GM12878 (cell line): ENCODE results near the gene TMEM252. TPM values are rescaled to one million over a fixed set of nuclear protein-coding genes. Genes with fewer than 3 reads are reported as not detected.

ENCODE experiments used
- ATAC-seq: fragments of 200-7000 bp; cut with Tn5 transposase; 3 replicates; pipeline ENCODE4 v1.9.1; 2020; ENCODE audit warnings: mild to moderate bottlenecking, moderate library complexity
- BruUV-seq: library from RNA; stranded (reverse); fragments of 400-500 nt; replicated peaks from 2 replicates; lab custom pipeline; 2021; lab: Mats Ljungman, UMichigan
- CTCF ChIA-PET: fragments of 300-600 bp; sonication (Branson Sonifier 250); formaldehyde crosslinking; extraction: SDS; loops from one replicate; lab custom pipeline; 2021; ENCODE audit warnings: inconsistent platforms; lab: Yijun Ruan, JAX
- POLR2A ChIA-PET: fragments of 350-600 bp; formaldehyde crosslinking; extraction: SDS; loops from one replicate; lab custom pipeline; 2021; ENCODE audit warnings: inconsistent platforms; lab: Charles Lee
- RAD21 ChIA-PET: fragments of 300-600 bp; sonication (Branson Sonifier 250); formaldehyde crosslinking; loops from one replicate; lab custom pipeline; 2023; ENCODE audit warnings: antibody characterized with exemption; ENCODE audit not compliant: unreplicated experiment; lab: Charles Lee
- SMC1A ChIA-PET: fragments of 300-600 bp; sonication (Branson Sonifier 250); formaldehyde crosslinking; loops from one replicate; lab custom pipeline; 2023; ENCODE audit not compliant: unreplicated experiment, uncharacterized antibody; lab: Charles Lee
- DNase-seq: peaks from one replicate; pipeline ENCODE4 v3.0.0-alpha.2; 2011; ENCODE audit warnings: low read depth, low spot score
- FAIRE-seq: peaks from 3 replicates; lab custom pipeline; 2011; peaks lifted over from hg19 to GRCh38; lab: Jason Lieb, UNC
- H2AFZ ChIP-seq: 2 replicates; pipeline ENCODE4 v1.6.0; 2011; ENCODE audit warnings: low read depth, low read length, control low read depth; ENCODE audit not compliant: control insufficient read depth
- H3K27ac ChIP-seq: 2 replicates; pipeline ENCODE4 v1.5.1; 2011; ENCODE audit warnings: control low read depth; ENCODE audit not compliant: control insufficient read depth, insufficient read depth
- H3K27me3 ChIP-seq, 2 experiments: replicated peaks in 1 of 2; 2 replicates each; pipeline versions ENCODE4 v1.6.0 to v1.6.1; 2011; ENCODE audit warnings: low read length in 1 of 2; ENCODE audit not compliant: control insufficient read depth in 2 of 2, insufficient read depth in 2 of 2
- H3K36me3 ChIP-seq, 2 experiments: 2 replicates each; pipeline ENCODE4 v1.5.1; 2011; ENCODE audit warnings: low read length in 1 of 2; ENCODE audit not compliant: control insufficient read depth in 2 of 2, insufficient read depth in 2 of 2
- H3K4me1 ChIP-seq: 2 replicates; pipeline ENCODE4 v1.6.1; 2011; ENCODE audit warnings: mild to moderate bottlenecking, low read length, moderate library complexity, mixed read lengths; ENCODE audit not compliant: control insufficient read depth, insufficient read depth
- H3K4me2 ChIP-seq: 2 replicates; pipeline ENCODE4 v1.6.0; 2011; ENCODE audit warnings: control low read depth; ENCODE audit not compliant: control insufficient read depth, insufficient read depth
- H3K4me3 ChIP-seq: fragments of 200-600 bp; sonication (generic); 2 replicates; pipeline ENCODE4 v1.5.1; 2016
- H3K79me2 ChIP-seq: 2 replicates; pipeline ENCODE4 v1.6.0; 2011; ENCODE audit warnings: low read length; ENCODE audit not compliant: control insufficient read depth, insufficient read depth
- H3K9ac ChIP-seq: 2 replicates; pipeline ENCODE4 v1.8.0; 2011; ENCODE audit warnings: low read length, control low read depth, mixed read lengths; ENCODE audit not compliant: control insufficient read depth, insufficient read depth
- H3K9me3 ChIP-seq: replicated peaks from 3 replicates; pipeline ENCODE4 v1.5.1; 2011; ENCODE audit warnings: mild to moderate bottlenecking, low read length; ENCODE audit not compliant: control insufficient read depth, insufficient read depth
- H4K20me1 ChIP-seq: 2 replicates; pipeline ENCODE4 v1.6.0; 2011; ENCODE audit not compliant: control insufficient read depth, insufficient read depth
- ATF3 ChIP-seq: IDR thresholded peaks from 2 replicates; pipeline ENCODE4 v1.6.1; 2011; ENCODE audit warnings: low read depth, mild to moderate bottlenecking, low read length, moderate library complexity, borderline replicate concordance; ENCODE audit errors: extremely low read depth
- CBX3 ChIP-seq: fragments of 200-600 bp; sonication (generic); IDR thresholded peaks from 2 replicates; pipeline ENCODE4 v1.6.1; 2016; ENCODE audit warnings: low read depth, borderline replicate concordance
- EGR1 ChIP-seq, 2 experiments: IDR thresholded peaks; 1 replicate in 1 of 2; 2 replicates in 1 of 2; pipeline ENCODE4 v1.6.1; 2011 to 2012; ENCODE audit warnings: low read depth in 2 of 2, low read length in 2 of 2, borderline replicate concordance in 1 of 2, mild to moderate bottlenecking in 1 of 2, moderate library complexity in 1 of 2
- KDM1A ChIP-seq: fragments of 200-600 bp; sonication (generic); IDR thresholded peaks from 2 replicates; pipeline ENCODE4 v1.6.1; 2016; ENCODE audit warnings: borderline replicate concordance
- MAX ChIP-seq: IDR thresholded peaks from 2 replicates; pipeline ENCODE4 v1.6.1; 2012; ENCODE audit warnings: low read depth, low read length, improper control_type of control experiment
- MTA3 ChIP-seq: IDR thresholded peaks from 2 replicates; pipeline ENCODE4 v1.6.1; 2012; ENCODE audit warnings: low read length, inconsistent platforms, borderline replicate concordance
- MYC ChIP-seq: IDR thresholded peaks from 2 replicates; pipeline ENCODE4 v1.6.1; 2011; ENCODE audit warnings: mild to moderate bottlenecking, low read length, moderate library complexity, inconsistent platforms; ENCODE audit not compliant: insufficient read depth, insufficient replicate concordance, insufficient read length, severe bottlenecking
- PAX5 ChIP-seq: IDR thresholded peaks from 2 replicates; pipeline ENCODE4 v1.6.1; 2011; ENCODE audit warnings: low read depth, low read length, borderline replicate concordance
- POLR2A ChIP-seq: IDR thresholded peaks from 2 replicates; pipeline ENCODE4 v1.6.1; 2011; ENCODE audit warnings: low read depth, mild to moderate bottlenecking, low read length
- RB1 ChIP-seq: fragments of 450-650 bp; formaldehyde crosslinking; IDR thresholded peaks from 2 replicates; pipeline ENCODE4 v1.6.1; 2017; ENCODE audit warnings: mild to moderate bottlenecking, borderline replicate concordance
- SKIL ChIP-seq: fragments of 450-650 bp; IDR thresholded peaks from 2 replicates; pipeline ENCODE4 v1.6.1; 2017; ENCODE audit warnings: mild to moderate bottlenecking, low read depth, inconsistent platforms; ENCODE audit not compliant: poor library complexity, severe bottlenecking
- SMAD5 ChIP-seq: IDR thresholded peaks from 2 replicates; pipeline ENCODE4 v1.6.1; 2016; ENCODE audit warnings: antibody characterized with exemption, low read depth
- SREBF2 ChIP-seq: IDR thresholded peaks from 2 replicates; pipeline ENCODE4 v1.6.1; 2012; ENCODE audit warnings: mild to moderate bottlenecking, low read length
- SUZ12 ChIP-seq: fragments of 200-600 bp; sonication (generic); IDR thresholded peaks from one replicate; pipeline ENCODE4 v1.6.1; 2018; ENCODE audit warnings: antibody characterized with exemption, mild to moderate bottlenecking; ENCODE audit not compliant: unreplicated experiment
- TAF1 ChIP-seq: IDR thresholded peaks from 2 replicates; pipeline ENCODE4 v1.6.1; 2011; ENCODE audit warnings: mild to moderate bottlenecking, low read depth, low read length, borderline replicate concordance
- USF1 ChIP-seq: IDR thresholded peaks from 2 replicates; pipeline ENCODE4 v1.6.1; 2011; ENCODE audit warnings: borderline replicate concordance, low read depth, mild to moderate bottlenecking, moderate library complexity, mixed read lengths, low read length; ENCODE audit not compliant: insufficient read depth; ENCODE audit errors: extremely low read length
- YY1 ChIP-seq: IDR thresholded peaks from 2 replicates; pipeline ENCODE4 v1.6.1; 2011; ENCODE audit warnings: low read depth, mild to moderate bottlenecking, low read length
- ZBTB11 ChIP-seq: fragments of 450-650 bp; formaldehyde crosslinking; IDR thresholded peaks from 2 replicates; pipeline ENCODE4 v1.5.0; 2022; ENCODE audit warnings: mild to moderate bottlenecking, missing genetic modification characterization
- WGBS: methylation state at CpG from one replicate; pipeline ENCODE4 v1.1.6; 2016; ENCODE audit warnings: low lambda C conversion rate; ENCODE audit not compliant: insufficient replicate concordance, insufficient coverage; ENCODE audit errors: missing lambda C conversion rate; 5-methylcytosine and 5-hydroxymethylcytosine counted together
- in situ Hi-C: fragments of 300-500 bp; cut with MboI; formaldehyde crosslinking; loops from 9 replicates; pipeline ENCODE4 v1.14.3; 2018; ENCODE audit warnings: mixed read lengths
- intact Hi-C: fragments of 100-400 bp; cut with micrococcal nuclease; formaldehyde crosslinking; loops from one replicate; pipeline ENCODE4 v1.14.2; 2022; ENCODE audit not compliant: unreplicated experiment
- polyA plus RNA-seq, 11 experiments: library from polyadenylated mRNA; depleted of rRNA in 4 of 11; unstranded in 6 of 11; stranded (reverse) in 5 of 11; fragments of >200 nt; fragmentation: Nextera tagmentation in 4 of 11; fragmentation: Illumina TruSeq in 1 of 11; extraction: Ambion mirVana in 4 of 11; extraction: Trizol in 1 of 11; gene quantifications; 1 replicate in 1 of 11; 2 replicates in 10 of 11; pipeline versions ENCODE4 v1.2.1 to v1.2.3, GENCODE V29; 2011 to 2016; ENCODE audit warnings: inconsistent platforms in 2 of 11, missing spikeins in 2 of 11, low read depth in 1 of 11
- total RNA-seq, 4 experiments: library from RNA; depleted of rRNA in 3 of 4; stranded (reverse); fragments of >200 nt in 3 of 4; fragmentation: Illumina TruSeq in 1 of 4; extraction: Trizol in 1 of 4; gene quantifications; 2 replicates each; pipeline versions ENCODE4 v1.2.1 to v1.2.3, GENCODE V29; 2013 to 2021

Gene TMEM252
- total and polyA plus RNA-seq, 10 of the 15 experiments (the other 5 are each of a cell fraction or from before 2014, with no cell fraction given) = not detected

- no peak overlapping the region for H3K9ac ChIP-seq
- SMC1A ChIA-PET = interaction anchor here (1.2 kb wide), 1 partner anchor 166 kb away, joined by 4 read pairs; no protein-coding TSS in a partner anchor
- 41% methylated on average over 2 of the region's 2 CpGs for whole genome bisulfite sequencing
- in situ Hi-C loops = no loop called here
- H3K9me3 ChIP-seq = no peaks in the 10 kb centered on the region
- ATAC-seq = no peak
- DNase-seq = no peak
- no peak overlapping the region for H3K4me3 ChIP-seq
- no peaks in the 10 kb centered on the region for H3K79me2 ChIP-seq
- no peak overlapping the region for H3K4me2 ChIP-seq
- no peaks in the 10 kb centered on the region for H3K36me3 ChIP-seq
- H3K4me1 ChIP-seq = peaks cover 3% of the 10 kb centered on the region; the same call in 1 of the 2 replicates
- no peak for FAIRE-seq
- BruUV-seq = no TSS peak
- POLR2A ChIA-PET = no interaction called here
- intact Hi-C loops = loop anchor here (5.0 kb wide), 1 partner anchor 59 kb away; no protein-coding TSS in a partner anchor
- H3K27me3 ChIP-seq = no peaks in the 10 kb centered on the region; a peak in 1 of 4 replicates
- CTCF ChIA-PET = interaction anchor here (0.6 to 1.7 kb wide), 6 partner anchors 10 to 443 kb away, joined by 3 to 5 read pairs (median 4); no protein-coding TSS in a partner anchor
- H4K20me1 ChIP-seq = no peaks in the 10 kb centered on the region
- H2AFZ ChIP-seq = no peak overlapping the region
- RAD21 ChIA-PET = interaction anchor here (1.3 to 1.4 kb wide), 2 partner anchors 52 to 491 kb away, joined by 3 to 4 read pairs; no protein-coding TSS in a partner anchor
- H3K27ac ChIP-seq = no peak overlapping the region
- TF ChIP-seq YY1 = no peak
- no peak for TF ChIP-seq EGR1 (IDR thresholded peaks at IDR 0.05; ENCODE audit: borderline replicate concordance in 1 of 2, low read depth in 2 of 2, low read length in 2 of 2)
- no peak for TF ChIP-seq MTA3
- no peak for TF ChIP-seq ZBTB11 (CRISPR knock-in tag)
- no peak for TF ChIP-seq TAF1
- no peak for TF ChIP-seq MAX
- no peak for TF ChIP-seq SKIL
- no peak for TF ChIP-seq MYC
- no peak for TF ChIP-seq RB1
- no peak for TF ChIP-seq POLR2A
- TF ChIP-seq SMAD5 = no peak
- no peak for TF ChIP-seq SREBF2
- no peak for TF ChIP-seq ATF3
- TF ChIP-seq PAX5 = no peak
- TF ChIP-seq USF1 = no peak
- no peak for TF ChIP-seq KDM1A
- TF ChIP-seq CBX3 = no peak
- no peak for TF ChIP-seq SUZ12
These were observed 32.1 kb downstream of the TMEM252 start for GRCh38 chr9:68508547-68508946.
